ENCODE measurements around the gene ERC1.

ERC1 gene

DNA sequence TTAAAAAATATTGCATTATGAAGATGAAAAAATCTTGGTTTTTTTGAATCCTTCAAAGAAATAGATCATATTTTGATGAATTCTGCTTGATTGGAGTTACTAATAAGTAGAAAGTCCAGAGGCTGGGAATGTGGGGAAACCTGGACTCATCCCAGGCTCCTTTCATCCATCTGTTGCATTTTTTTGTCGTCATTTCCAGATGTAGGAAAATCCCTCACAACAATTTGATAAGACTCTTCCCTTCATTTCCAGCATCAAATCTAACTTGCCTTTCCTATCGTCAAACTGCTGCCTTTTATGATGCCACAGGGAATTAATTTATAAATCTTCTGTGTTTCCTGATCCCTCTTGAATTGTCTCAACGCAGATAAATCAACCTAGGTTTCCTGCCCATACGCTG lies 391.8 kb downstream of the ERC1 start:
- Histone ChIP-seq H3K9me3 (ENCODE audit: control insufficient read depth, insufficient read depth, low read length) (peaks cover 18% of the 10 kb centered on the region), H3K4me1 (ENCODE audit: insufficient read depth, low read length) (no peaks in the 10 kb centered on the region), H3K36me3 (ENCODE audit: insufficient read depth, low read length) (no peaks in the 10 kb centered on the region; the same call in 1 of the 2 replicates), H3K9ac (ENCODE audit: low read depth, low read length) (no peak overlapping the region)

DNA sequence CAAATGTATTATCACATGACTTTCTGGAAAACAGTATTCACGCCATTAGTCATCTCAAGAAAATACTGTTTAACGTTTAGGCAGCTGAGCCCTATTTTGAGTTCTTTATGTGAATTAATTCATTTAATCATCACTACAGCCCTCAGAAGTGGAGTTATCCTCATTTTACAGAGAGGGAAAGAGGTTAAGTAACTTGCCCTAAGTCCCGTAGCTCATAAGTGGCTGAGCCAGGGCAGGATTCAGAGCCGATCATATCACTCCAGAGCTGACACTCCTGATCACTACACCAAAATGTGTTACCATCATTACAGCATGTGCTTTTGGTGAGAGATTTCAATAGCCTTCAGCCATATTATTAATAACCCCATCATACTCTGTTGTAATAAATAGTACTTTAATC lies 392.7 kb downstream of the ERC1 start:
- Histone ChIP-seq H3K36me3 (ENCODE audit: insufficient read depth, low read length) (no peaks in the 10 kb centered on the region; the same call in 1 of the 2 replicates), H3K9ac (ENCODE audit: low read depth, low read length) (no peak overlapping the region), H3K4me1 (ENCODE audit: insufficient read depth, low read length) (no peaks in the 10 kb centered on the region), H3K9me3 (ENCODE audit: control insufficient read depth, insufficient read depth, low read length) (peaks cover 20% of the 10 kb centered on the region)

DNA sequence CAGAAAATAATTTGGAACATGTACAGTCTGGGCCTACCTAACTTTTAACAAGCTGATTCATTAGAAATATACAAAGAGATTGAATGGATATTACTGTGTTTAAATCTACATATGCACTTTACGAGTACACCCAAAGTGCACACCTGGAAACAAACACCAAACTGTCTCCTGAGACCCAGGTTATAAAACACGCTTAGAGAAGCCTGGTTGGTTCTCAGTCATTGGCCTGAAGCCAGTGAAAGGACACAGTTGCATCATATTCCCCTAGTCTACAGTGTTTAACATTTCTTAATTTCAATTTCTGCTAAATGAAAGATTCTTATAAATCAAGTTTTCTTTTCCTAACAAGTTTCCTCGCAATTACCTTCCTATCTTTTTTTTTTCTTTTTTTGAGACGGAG lies 393.9 kb downstream of the ERC1 start:
- no peaks in the 10 kb centered on the region; the same call in 1 of the 2 replicates for H3K36me3 ChIP-seq (ENCODE audit: insufficient read depth, low read length)
- no peak overlapping the region for H3K9ac ChIP-seq (ENCODE audit: low read depth, low read length)

DNA sequence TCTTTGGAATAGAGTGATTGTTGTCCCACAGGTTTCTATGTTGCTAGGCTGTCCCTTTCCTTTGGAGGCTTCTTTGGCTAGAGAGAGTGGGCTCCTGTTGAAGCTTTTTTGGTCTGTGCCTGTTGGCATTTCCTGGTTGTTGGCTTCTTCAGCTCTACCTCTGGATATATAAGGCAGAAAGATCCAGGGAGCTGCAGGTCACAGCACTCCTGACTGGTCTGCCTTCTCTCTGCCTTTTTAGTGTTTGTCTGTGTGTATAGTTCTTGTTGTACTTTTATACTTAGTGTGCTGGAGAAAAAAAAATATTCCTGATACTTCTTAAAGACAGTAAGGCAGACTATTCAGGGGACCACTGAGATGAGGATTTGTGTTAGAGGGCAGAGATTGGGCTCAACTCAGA lies 400.7 kb downstream of the ERC1 start:
- Histone ChIP-seq H3K9me3 (ENCODE audit: control insufficient read depth, insufficient read depth, low read length) (peaks cover 42% of the 10 kb centered on the region), H3K9ac (ENCODE audit: low read depth, low read length) (no peak overlapping the region), H3K4me1 (ENCODE audit: insufficient read depth, low read length) (no peaks in the 10 kb centered on the region), H3K36me3 (ENCODE audit: insufficient read depth, low read length) (peaks cover 7% of the 10 kb centered on the region; the same call in 1 of the 2 replicates)

More for the DNA sequence above, 393.9 kb downstream of the ERC1 start:
- Histone ChIP-seq H3K9me3 (ENCODE audit: control insufficient read depth, insufficient read depth, low read length) (peaks cover 23% of the 10 kb centered on the region), H3K4me1 (ENCODE audit: insufficient read depth, low read length) (no peaks in the 10 kb centered on the region)

DNA sequence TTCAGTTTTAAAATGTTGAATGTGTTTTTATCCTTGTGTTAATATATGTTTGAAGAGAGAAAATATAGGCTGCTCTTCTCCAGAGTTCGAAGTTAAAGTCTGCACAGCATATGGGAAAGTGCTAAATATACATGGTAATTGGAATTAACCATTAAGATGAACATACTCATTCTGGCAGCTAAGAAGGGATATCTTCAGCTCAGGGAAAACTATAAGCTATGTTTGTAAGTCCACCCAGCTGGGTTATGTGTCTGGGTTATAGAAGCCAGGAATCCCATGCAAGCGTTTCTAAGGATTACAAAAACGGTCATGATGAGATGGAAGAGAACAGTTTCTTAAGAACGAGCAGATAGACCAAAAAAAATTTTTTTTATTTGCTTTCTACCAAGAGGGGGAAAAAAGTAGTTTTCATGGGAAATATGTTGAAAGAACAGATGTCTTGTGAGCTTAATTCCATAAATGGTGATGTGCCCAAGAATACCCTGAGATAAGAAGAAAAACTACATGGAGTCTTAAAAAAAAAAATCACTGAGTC lies 404.5 kb downstream of the ERC1 start:
- Histone ChIP-seq H3K36me3 (ENCODE audit: insufficient read depth, low read length) (peaks cover 7% of the 10 kb centered on the region; the same call in 1 of the 2 replicates), H3K9me3 (ENCODE audit: control insufficient read depth, insufficient read depth, low read length) (peaks cover 30% of the 10 kb centered on the region), H3K4me1 (ENCODE audit: insufficient read depth, low read length) (no peaks in the 10 kb centered on the region), H3K9ac (ENCODE audit: low read depth, low read length) (no peak overlapping the region)

DNA sequence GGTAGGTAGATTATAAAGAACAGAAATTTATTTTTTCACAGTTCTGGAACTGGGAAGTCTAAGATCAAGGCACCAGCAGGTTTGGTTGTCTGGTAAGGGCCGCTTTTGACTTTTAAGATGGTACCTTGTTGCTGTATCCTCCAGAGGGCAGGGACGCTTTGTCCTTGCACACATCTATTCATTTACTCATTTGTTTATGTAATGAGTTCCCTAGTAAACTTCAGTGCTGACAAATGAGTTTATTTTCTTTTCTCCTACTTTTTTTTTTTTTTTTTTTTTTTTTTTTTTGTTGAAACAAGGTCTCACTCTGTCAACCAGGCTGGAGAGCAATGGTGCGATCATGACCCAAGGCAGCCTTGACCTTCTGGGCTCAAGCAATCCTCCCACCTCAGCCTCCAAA lies 407.6 kb downstream of the ERC1 start:
- no peak overlapping the region for H3K9ac ChIP-seq (ENCODE audit: low read depth, low read length)

DNA sequence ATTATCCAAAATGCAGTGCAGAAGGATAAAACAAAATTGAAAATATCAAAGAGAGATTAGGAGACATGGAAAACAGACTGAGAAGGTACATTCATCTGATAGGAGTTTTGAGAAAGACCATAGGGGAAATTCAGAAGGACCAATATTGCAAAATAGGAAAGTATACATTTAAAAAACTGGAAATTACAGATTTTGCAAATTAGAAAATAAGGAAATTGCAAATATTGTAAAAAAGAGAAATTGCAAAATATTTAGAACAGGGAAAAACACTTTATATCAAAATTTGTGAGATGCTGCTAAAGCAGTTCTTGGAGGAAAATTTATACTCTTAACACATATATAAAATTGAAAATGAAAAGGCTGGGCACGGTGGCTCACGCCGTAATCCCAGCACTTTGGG lies 410.9 kb downstream of the ERC1 start:
- Histone ChIP-seq H3K36me3 (ENCODE audit: insufficient read depth, low read length) (no peaks in the 10 kb centered on the region), H3K4me1 (ENCODE audit: insufficient read depth, low read length) (no peaks in the 10 kb centered on the region), H3K9ac (ENCODE audit: low read depth, low read length) (no peak overlapping the region), H3K9me3 (ENCODE audit: control insufficient read depth, insufficient read depth, low read length) (no peaks in the 10 kb centered on the region)

More for the DNA sequence above, 407.6 kb downstream of the ERC1 start:
- Histone ChIP-seq H3K36me3 (ENCODE audit: insufficient read depth, low read length) (no peaks in the 10 kb centered on the region), H3K9me3 (ENCODE audit: control insufficient read depth, insufficient read depth, low read length) (peaks cover 8% of the 10 kb centered on the region), H3K4me1 (ENCODE audit: insufficient read depth, low read length) (no peaks in the 10 kb centered on the region)

DNA sequence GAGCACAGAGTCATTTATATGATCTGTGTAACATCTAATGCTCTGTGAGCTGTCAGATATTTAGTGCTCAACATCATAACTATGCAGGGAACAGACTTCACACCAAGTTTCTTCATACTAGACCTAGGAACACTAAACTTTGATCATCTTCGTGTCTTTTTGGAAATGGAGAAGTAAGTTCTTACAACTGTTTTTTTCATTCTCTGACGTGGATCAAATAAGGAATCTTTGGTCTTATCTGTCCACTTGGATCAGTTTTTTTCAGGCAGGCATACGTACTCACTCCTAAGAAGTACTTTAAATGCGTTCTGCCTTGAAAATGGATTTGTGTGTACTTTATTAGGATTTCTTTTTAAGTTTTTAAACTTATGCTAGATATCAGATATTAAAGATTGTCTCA lies 412.4 kb downstream of the ERC1 start:
- Histone ChIP-seq H3K9ac (ENCODE audit: low read depth, low read length) (no peak overlapping the region), H3K9me3 (ENCODE audit: control insufficient read depth, insufficient read depth, low read length) (no peaks in the 10 kb centered on the region), H3K36me3 (ENCODE audit: insufficient read depth, low read length) (no peaks in the 10 kb centered on the region), H3K4me1 (ENCODE audit: insufficient read depth, low read length) (no peaks in the 10 kb centered on the region)

DNA sequence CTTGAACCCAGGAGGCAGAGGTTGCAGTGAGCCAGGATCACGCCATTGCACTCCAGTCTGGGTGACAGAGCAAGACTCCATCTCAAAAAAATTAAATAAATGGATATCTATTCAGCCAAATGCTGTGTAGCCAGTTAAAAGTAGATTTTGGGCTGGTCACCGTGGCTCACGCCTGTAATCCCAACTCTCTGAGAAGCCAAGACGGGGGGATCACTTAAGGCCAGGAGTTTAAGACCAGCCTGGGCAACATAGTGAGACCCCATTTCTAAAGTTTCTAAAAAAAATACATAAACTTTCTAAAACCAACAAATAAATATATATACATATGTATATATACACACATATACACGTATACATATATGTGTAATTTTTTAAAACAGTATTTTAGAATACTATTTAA lies 414.6 kb downstream of the ERC1 start:
- Histone ChIP-seq H3K9me3 (ENCODE audit: control insufficient read depth, insufficient read depth, low read length) (no peaks in the 10 kb centered on the region), H3K4me1 (ENCODE audit: insufficient read depth, low read length) (no peaks in the 10 kb centered on the region), H3K36me3 (ENCODE audit: insufficient read depth, low read length) (no peaks in the 10 kb centered on the region), H3K9ac (ENCODE audit: low read depth, low read length) (no peak overlapping the region)

DNA sequence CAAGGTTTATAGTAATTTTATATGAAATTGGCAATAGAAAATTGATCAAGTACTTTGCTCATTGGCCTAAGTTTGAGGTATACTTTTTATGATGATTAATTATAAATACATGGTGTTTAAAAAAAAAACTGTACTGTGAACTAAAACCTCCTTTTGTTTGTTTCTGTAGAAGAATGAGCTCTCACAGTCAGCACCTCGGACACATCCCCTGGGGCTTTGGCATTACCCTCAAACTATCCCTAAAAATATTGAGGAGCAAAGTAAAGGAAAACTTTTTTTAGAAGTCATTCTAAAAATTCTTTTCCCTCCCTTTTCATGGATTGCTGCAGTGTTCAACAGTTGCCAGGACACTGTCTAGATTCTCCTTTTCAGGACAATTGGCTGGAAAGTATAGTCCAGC lies 419.8 kb downstream of the ERC1 start:
- no peaks in the 10 kb centered on the region for H3K4me1 ChIP-seq (ENCODE audit: insufficient read depth, low read length)
- H3K9me3 ChIP-seq (ENCODE audit: control insufficient read depth, insufficient read depth, low read length), result no peaks in the 10 kb centered on the region
- H3K9ac ChIP-seq (ENCODE audit: low read depth, low read length), result no peak overlapping the region
- no peaks in the 10 kb centered on the region; the same call in 1 of the 2 replicates for H3K36me3 ChIP-seq (ENCODE audit: insufficient read depth, low read length)

DNA sequence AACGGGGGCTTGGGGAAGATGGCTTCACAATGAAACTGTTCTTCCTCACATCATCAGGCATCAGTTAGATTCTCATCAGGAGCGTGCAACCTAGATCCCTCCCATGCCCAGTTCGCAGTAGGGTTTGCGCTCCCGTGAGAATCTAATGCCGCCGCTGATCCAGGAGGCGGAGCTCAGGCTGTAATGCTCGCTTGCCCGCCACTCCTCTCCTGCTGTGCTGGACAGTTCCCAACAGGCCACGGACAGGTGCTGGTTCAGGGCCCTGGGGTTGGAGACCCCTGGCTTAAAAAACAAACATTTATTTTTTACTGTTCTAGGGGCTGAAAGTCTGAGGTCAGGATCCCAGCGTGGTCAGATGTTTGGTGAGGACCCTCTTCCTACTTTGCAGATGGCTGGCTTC lies 422.9 kb downstream of the ERC1 start:
- H3K9me3 ChIP-seq (ENCODE audit: control insufficient read depth, insufficient read depth, low read length), result peaks cover 2% of the 10 kb centered on the region; the same call in 1 of the 2 replicates
- no peaks in the 10 kb centered on the region for H3K4me1 ChIP-seq (ENCODE audit: insufficient read depth, low read length)
- H3K36me3 ChIP-seq (ENCODE audit: insufficient read depth, low read length), result no peaks in the 10 kb centered on the region; the same call in 1 of the 2 replicates
- H3K9ac ChIP-seq (ENCODE audit: low read depth, low read length), result no peak overlapping the region

DNA sequence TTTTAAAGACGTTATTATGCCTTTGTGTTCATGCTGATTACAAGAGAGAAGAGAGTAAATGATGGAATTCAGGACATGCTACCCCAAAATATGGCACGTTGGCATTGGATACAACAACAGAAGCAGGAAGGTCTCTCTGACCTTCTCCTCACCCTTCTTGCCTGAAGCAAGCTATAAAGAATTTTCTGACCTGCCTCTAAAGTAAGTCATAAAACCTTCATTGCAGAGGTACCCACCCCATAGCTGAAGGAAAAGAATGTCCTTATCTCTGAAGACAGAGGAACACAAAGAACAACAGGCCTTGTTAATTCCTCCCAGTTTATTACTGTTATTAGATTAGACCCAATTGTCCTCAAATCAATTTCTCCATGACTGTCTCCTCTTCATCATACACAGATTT lies 427.1 kb downstream of the ERC1 start:
- Histone ChIP-seq H3K9me3 (ENCODE audit: control insufficient read depth, insufficient read depth, low read length) (peaks cover 8% of the 10 kb centered on the region), H3K36me3 (ENCODE audit: insufficient read depth, low read length) (no peaks in the 10 kb centered on the region), H3K9ac (ENCODE audit: low read depth, low read length) (no peak overlapping the region), H3K4me1 (ENCODE audit: insufficient read depth, low read length) (no peaks in the 10 kb centered on the region; the same call in 1 of the 2 replicates)

DNA sequence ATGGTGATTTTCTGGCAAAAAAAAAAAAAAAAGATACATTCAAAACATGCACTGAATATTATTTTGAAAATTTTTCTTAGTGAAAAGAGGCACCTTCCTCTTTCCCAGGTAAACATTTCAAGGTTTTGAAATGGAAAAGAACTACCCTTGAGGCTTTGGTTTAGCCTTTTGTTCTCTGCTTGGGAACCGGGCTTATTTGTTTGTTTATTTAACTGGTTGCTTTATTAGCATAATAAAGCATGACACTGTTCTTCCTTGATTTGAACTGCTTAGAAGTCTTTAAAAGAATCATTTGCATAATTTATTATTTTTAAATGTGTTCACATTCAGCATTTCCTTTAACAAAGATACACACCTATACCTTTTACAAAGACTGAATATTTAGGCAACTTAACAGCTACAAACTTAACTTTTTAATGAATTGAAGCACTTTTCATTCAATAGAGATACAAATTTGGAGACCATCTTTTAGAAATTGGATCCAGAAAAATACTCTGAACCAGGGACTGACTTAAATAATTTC lies 428.9 kb downstream of the ERC1 start:
- Histone ChIP-seq H3K9ac (ENCODE audit: low read depth, low read length) (no peak overlapping the region), H3K36me3 (ENCODE audit: insufficient read depth, low read length) (no peaks in the 10 kb centered on the region), H3K4me1 (ENCODE audit: insufficient read depth, low read length) (no peaks in the 10 kb centered on the region; the same call in 1 of the 2 replicates), H3K9me3 (ENCODE audit: control insufficient read depth, insufficient read depth, low read length) (peaks cover 8% of the 10 kb centered on the region)

DNA sequence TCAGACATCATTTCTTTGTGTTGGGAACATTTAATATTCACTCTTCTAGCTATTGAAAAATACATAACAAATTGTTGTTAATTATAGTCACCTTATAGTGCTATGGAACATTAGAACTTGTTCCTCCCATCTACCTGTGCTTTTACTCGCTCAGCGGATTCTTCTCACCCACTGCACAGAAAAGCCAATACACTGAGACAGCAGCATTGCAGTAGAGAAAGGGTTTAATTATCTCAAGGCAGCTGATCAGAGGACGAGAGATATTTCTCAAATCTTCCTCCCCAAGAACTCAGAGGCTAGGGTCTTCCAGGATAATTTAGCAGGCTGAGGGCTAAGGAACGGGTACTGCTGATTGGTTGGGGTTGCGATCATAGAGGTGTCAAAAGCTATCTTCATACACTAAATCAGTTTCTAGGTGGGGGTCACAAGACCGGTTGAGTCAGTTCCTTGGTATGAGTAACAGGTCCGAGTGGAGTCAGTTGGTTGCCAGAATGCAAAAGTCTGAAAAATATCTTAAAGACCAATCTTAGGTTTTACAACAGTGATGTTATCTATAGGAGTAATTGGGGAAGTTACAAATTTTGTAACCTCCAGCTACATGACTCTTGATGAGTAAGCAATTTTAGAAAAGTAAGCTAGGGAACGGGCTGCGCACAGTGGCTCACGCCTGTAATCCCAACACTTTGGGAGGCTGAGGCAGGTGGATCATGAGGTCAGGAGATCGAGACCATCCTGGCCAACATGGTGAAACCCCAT lies 430.2 kb downstream of the ERC1 start:
- no peaks in the 10 kb centered on the region; the same call in 1 of the 2 replicates for H3K4me1 ChIP-seq (ENCODE audit: insufficient read depth, low read length)
- no peaks in the 10 kb centered on the region for H3K36me3 ChIP-seq (ENCODE audit: insufficient read depth, low read length)
- no peak overlapping the region for H3K9ac ChIP-seq (ENCODE audit: low read depth, low read length)
- peaks cover 8% of the 10 kb centered on the region for H3K9me3 ChIP-seq (ENCODE audit: control insufficient read depth, insufficient read depth, low read length)

Data from ES-I3 (cell line).